HCEC 1CT (cell line): ENCODE data around the gene ANTKMT.
"Not testable (repeated sequence)": the region's sequence is repeated elsewhere in the genome, so short reads cannot be mapped to it uniquely, and the experiment has no call there.

Experiments used
- DNase-seq: peaks from one replicate; pipeline ENCODE4 v3.0.0-alpha.2; 2017

ANTKMT gene

GRCh38 chr16:681746-682427, 39.1 kb upstream of the ANTKMT start:
- no peak for DNase-seq

- DNase-seq: no peak
Observed at GRCh38 chr16:682493-683395, 38.2 kb upstream of the ANTKMT start.

- DNase-seq: no peak
Observed at GRCh38 chr16:683396-684070, 37.4 kb upstream of the ANTKMT start.

- DNase-seq: peak; percentile 83
Observed at GRCh38 chr16:684071-684794, 36.7 kb upstream of the ANTKMT start, which contains the start of gene JMJD8. Gene JMJD8 (minus strand): TSS chr16:684334. CDS start chr16:684319, 15 bp downstream.

GRCh38 chr16:684961-685696, 35.8 kb upstream of the ANTKMT start:
- DNase-seq: no peak

GRCh38 chr16:685967-686366, 35.0 kb upstream of the ANTKMT start:
- DNase-seq: peak; percentile 21

GRCh38 chr16:686459-687260, 34.3 kb upstream of the ANTKMT start:
- DNase-seq: no peak

GRCh38 chr16:687499-687898, 33.4 kb upstream of the ANTKMT start:
- DNase-seq: no peak

GRCh38 chr16:689175-689897, 31.6 kb upstream of the ANTKMT start:
- DNase-seq: no peak

GRCh38 chr16:691242-691641, 29.7 kb upstream of the ANTKMT start:
- DNase-seq: not testable (repeated sequence)

GRCh38 chr16:692356-693108, 28.4 kb upstream of the ANTKMT start:
- no peak for DNase-seq

GRCh38 chr16:693364-693763, 27.6 kb upstream of the ANTKMT start:
- DNase-seq: no peak

- DNase-seq: no peak
Observed at GRCh38 chr16:693766-694165, 27.2 kb upstream of the ANTKMT start.

GRCh38 chr16:694187-694862, 26.6 kb upstream of the ANTKMT start:
- DNase-seq: no peak

GRCh38 chr16:694863-695354, 26.0 kb upstream of the ANTKMT start:
- DNase-seq: no peak

- DNase-seq: no peak
Observed at GRCh38 chr16:695355-696089, 25.4 kb upstream of the ANTKMT start.

- no peak for DNase-seq
Observed at GRCh38 chr16:698911-699671, 21.9 kb upstream of the ANTKMT start.
